GM12875 (cell line): ENCODE results near the gene TBC1D17.
A peak's percentile ranks its signal among the peaks of the same experiment; 100 is the strongest.

Source experiments
- H3K4me3 ChIP-seq: one replicate; pipeline ENCODE4 v1.5.1; 2011; ENCODE audit warnings: low read depth, low read length, control low read depth
- CTCF ChIP-seq: IDR thresholded peaks from 2 replicates; pipeline ENCODE4 v1.5.1; 2011; ENCODE audit warnings: low read depth, mild to moderate bottlenecking, control low read depth, inconsistent platforms, low read length, moderate library complexity, borderline replicate concordance; ENCODE audit not compliant: insufficient read depth

Gene TBC1D17

GRCh38 chr19:49884760-49885159 is 7.3 kb downstream of the TBC1D17 start:
- no peak overlapping the region for H3K4me3 ChIP-seq
- TF ChIP-seq CTCF: no peak

- TF ChIP-seq CTCF: no peak
- H3K4me3 ChIP-seq: no peak overlapping the region
These were observed 9.6 kb downstream of the TBC1D17 start for GRCh38 chr19:49887037-49887664.

DNA sequence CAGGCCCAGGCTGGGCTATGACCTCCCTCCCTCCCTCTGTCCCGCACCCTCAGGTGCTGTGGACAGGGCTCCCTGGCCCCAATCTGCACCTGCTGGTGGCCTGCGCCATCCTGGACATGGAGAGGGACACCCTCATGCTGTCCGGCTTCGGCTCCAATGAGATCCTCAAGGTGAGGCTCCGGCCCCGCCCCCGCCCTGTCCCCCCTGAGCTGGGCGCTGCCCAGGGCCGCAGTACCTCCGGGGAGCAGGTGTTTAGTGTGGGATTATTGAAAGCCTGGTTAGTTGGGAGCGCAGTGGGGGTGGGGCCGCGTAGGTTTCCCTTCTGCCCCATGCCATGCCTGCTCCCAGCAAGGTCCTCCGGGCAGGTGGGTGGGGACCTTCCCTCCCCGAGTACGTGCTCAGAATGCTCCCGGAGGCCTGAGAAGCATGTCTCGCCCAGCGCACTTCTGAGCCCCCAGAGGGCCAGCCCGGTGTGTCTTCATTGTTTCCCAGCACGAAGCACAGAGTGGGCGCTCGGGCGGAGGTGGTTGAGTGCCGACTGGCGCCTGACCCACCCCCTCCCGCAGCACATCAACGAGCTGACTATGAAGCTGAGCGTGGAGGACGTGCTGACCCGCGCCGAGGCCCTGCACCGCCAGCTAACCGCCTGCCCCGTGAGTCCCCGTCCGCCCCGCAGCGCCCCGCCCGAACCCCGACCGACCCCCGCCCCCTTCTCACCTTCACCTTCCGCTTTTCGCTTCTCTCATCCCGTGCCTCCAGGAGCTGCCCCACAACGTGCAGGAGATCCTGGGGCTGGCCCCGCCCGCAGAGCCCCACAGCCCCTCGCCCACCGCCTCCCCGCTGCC is 10.4 kb downstream of the TBC1D17 start:
- TF ChIP-seq CTCF: no peak
- H3K4me3 ChIP-seq: no peak overlapping the region

DNA sequence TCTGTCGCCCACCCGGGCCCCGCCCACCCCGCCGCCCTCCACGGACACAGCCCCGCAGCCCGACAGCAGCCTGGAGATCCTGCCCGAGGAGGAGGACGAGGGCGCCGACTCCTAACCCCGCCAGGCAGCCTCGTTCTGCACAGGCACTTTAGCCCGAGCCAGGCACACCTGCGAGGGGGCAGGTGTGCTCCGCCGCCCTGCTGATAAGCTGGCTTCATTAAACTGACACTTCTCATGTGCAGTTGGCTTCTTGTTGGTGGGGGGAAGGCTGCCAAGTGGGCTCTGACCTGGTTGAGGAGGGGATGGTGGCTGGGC is 11.0 kb downstream of the TBC1D17 start:
- H3K4me3 ChIP-seq: no peak overlapping the region
- no peak for TF ChIP-seq CTCF

GRCh38 chr19:49889038-49889686 is 11.7 kb downstream of the TBC1D17 start:
- no peak for TF ChIP-seq CTCF
- no peak overlapping the region for H3K4me3 ChIP-seq

GRCh38 chr19:49889687-49890348 is 12.3 kb downstream of the TBC1D17 start:
- peak; percentile 80 for TF ChIP-seq CTCF
- H3K4me3 ChIP-seq: no peak overlapping the region
